Skeletal muscle cell (primary cell): ENCODE data around the gene TINAGL1.

Experiments
- DNase-seq: peaks from one replicate; pipeline ENCODE4 v3.0.0-alpha.2; 2010; ENCODE audit warnings: low read depth
- H3K4me3 ChIP-seq: 2 replicates; pipeline ENCODE4 v1.5.1; 2011; ENCODE audit warnings: low read depth, mild to moderate bottlenecking, control low read depth, low read length, moderate library complexity

TINAGL1 gene

GRCh38 chr1:31576201-31576669, at the start of gene TINAGL1:
TSS of gene TINAGL1 (plus strand) at chr1:31576515. CDS start at chr1:31577149, 634 bp downstream.
- no peak for DNase-seq
- H3K4me3 ChIP-seq: no peak within 1 kb of the TSS

GRCh38 chr1:31529999-31530684, 46.2 kb upstream of the TINAGL1 start:
- DNase-seq: no peak

GRCh38 chr1:31531177-31531999, 44.9 kb upstream of the TINAGL1 start:
- no peak overlapping the region for H3K4me3 ChIP-seq
- no peak for DNase-seq

More at GRCh38 chr1:31529999-31530684, 46.2 kb upstream of the TINAGL1 start:
- H3K4me3 ChIP-seq: no peak overlapping the region

GRCh38 chr1:31532173-31532572, 44.1 kb upstream of the TINAGL1 start:
- no peak overlapping the region for H3K4me3 ChIP-seq
- DNase-seq: no peak

GRCh38 chr1:31535561-31535960, 40.8 kb upstream of the TINAGL1 start:
- no peak overlapping the region for H3K4me3 ChIP-seq
- no peak for DNase-seq

- no peak overlapping the region for H3K4me3 ChIP-seq
- no peak for DNase-seq
Measured at GRCh38 chr1:31539329-31539728, 37.0 kb upstream of the TINAGL1 start.

- no peak for DNase-seq
- no peak overlapping the region for H3K4me3 ChIP-seq
Measured at GRCh38 chr1:31541194-31541593, 35.1 kb upstream of the TINAGL1 start.

- DNase-seq: no peak
- no peak overlapping the region for H3K4me3 ChIP-seq
Measured at GRCh38 chr1:31545927-31546540, 30.3 kb upstream of the TINAGL1 start.

- DNase-seq: no peak
- no peak overlapping the region for H3K4me3 ChIP-seq
Measured at GRCh38 chr1:31548534-31548906, 27.8 kb upstream of the TINAGL1 start.

GRCh38 chr1:31548907-31549808, 27.2 kb upstream of the TINAGL1 start:
- DNase-seq: peak; percentile 39
- peak overlapping the region; percentile 21 for H3K4me3 ChIP-seq

GRCh38 chr1:31549809-31550620, 26.3 kb upstream of the TINAGL1 start:
- peak overlapping the region; percentile 21 for H3K4me3 ChIP-seq
- no peak for DNase-seq

- H3K4me3 ChIP-seq: no peak overlapping the region
- no peak for DNase-seq
Measured at GRCh38 chr1:31551208-31551607, 25.1 kb upstream of the TINAGL1 start.

- H3K4me3 ChIP-seq: no peak overlapping the region
- no peak for DNase-seq
Measured at GRCh38 chr1:31552489-31552888, 23.8 kb upstream of the TINAGL1 start.

- no peak overlapping the region for H3K4me3 ChIP-seq
- no peak for DNase-seq
Measured at GRCh38 chr1:31556481-31557006, 19.8 kb upstream of the TINAGL1 start.

GRCh38 chr1:31559715-31560114, 16.6 kb upstream of the TINAGL1 start:
- DNase-seq: no peak
- H3K4me3 ChIP-seq: no peak overlapping the region

GRCh38 chr1:31560394-31560793, 15.9 kb upstream of the TINAGL1 start:
- no peak for DNase-seq
- no peak overlapping the region for H3K4me3 ChIP-seq

- no peak for DNase-seq
- H3K4me3 ChIP-seq: no peak overlapping the region
Measured at GRCh38 chr1:31562707-31563360, 13.5 kb upstream of the TINAGL1 start.

GRCh38 chr1:31564606-31564989, 11.7 kb upstream of the TINAGL1 start:
- no peak overlapping the region for H3K4me3 ChIP-seq
- DNase-seq: no peak
